Astrocyte (in vitro differentiated cells and primary cell): ENCODE measurements around the gene C1QB. TPM values are rescaled to one million over a fixed set of nuclear protein-coding genes. Genes with fewer than 3 reads are reported as not detected.

Source experiments
- DNase-seq: peaks from one replicate; pipeline ENCODE4 v3.0.0-alpha.2; 2010; ENCODE audit warnings: low read depth
- FAIRE-seq: peaks from 2 replicates; lab custom pipeline; 2011; peaks lifted over from hg19 to GRCh38; lab: Jason Lieb, UNC
- H2AFZ ChIP-seq: 2 replicates; pipeline ENCODE4 v1.6.0; 2012; ENCODE audit warnings: low read depth, low read length, inconsistent platforms
- H3K27ac ChIP-seq: 2 replicates; pipeline ENCODE4 v1.5.1; 2011; ENCODE audit warnings: low read depth, low read length, inconsistent platforms
- H3K27me3 ChIP-seq: 2 replicates; pipeline ENCODE4 v1.6.0; 2011; ENCODE audit warnings: low read length, inconsistent platforms; ENCODE audit not compliant: insufficient read depth
- H3K36me3 ChIP-seq: 2 replicates; pipeline ENCODE4 v1.5.1; 2011; ENCODE audit warnings: low read length, inconsistent platforms; ENCODE audit not compliant: insufficient read depth
- H3K4me1 ChIP-seq: 2 replicates; pipeline ENCODE4 v1.5.1; 2011; ENCODE audit warnings: low read length, inconsistent platforms; ENCODE audit not compliant: insufficient read depth
- H3K4me2 ChIP-seq: 2 replicates; pipeline ENCODE4 v1.6.0; 2012; ENCODE audit warnings: low read length, inconsistent platforms
- H3K4me3 ChIP-seq: 2 replicates; pipeline ENCODE4 v1.5.1; 2011; ENCODE audit warnings: low read depth, mild to moderate bottlenecking, low read length, inconsistent platforms; ENCODE audit not compliant: insufficient read depth
- H3K79me2 ChIP-seq: 2 replicates; pipeline ENCODE4 v1.6.0; 2012; ENCODE audit warnings: mild to moderate bottlenecking, low read length, inconsistent platforms; ENCODE audit not compliant: insufficient read depth
- H3K9ac ChIP-seq: 2 replicates; pipeline ENCODE4 v1.6.0; 2012; ENCODE audit warnings: mild to moderate bottlenecking, low read length, inconsistent platforms
- H3K9me3 ChIP-seq: 2 replicates; pipeline ENCODE4 v1.5.1; 2012; ENCODE audit warnings: low read depth, mild to moderate bottlenecking, low read length, inconsistent platforms; ENCODE audit not compliant: insufficient read depth
- H4K20me1 ChIP-seq: 2 replicates; pipeline ENCODE4 v1.6.0; 2012; ENCODE audit warnings: low read length, inconsistent platforms; ENCODE audit not compliant: insufficient read depth
- H3K27ac Mint-ChIP-seq: one replicate; pipeline ENCODE4 v1.8.0; 2021; ENCODE audit warnings: mild to moderate bottlenecking, mixed read lengths; ENCODE audit not compliant: unreplicated experiment
- H3K27me3 Mint-ChIP-seq: one replicate; pipeline ENCODE4 v1.8.0; 2021; ENCODE audit warnings: low read depth, mixed read lengths; ENCODE audit not compliant: unreplicated experiment
- H3K36me3 Mint-ChIP-seq: one replicate; pipeline ENCODE4 v1.8.0; 2021; ENCODE audit warnings: low read depth, mixed read lengths; ENCODE audit not compliant: unreplicated experiment
- H3K4me1 Mint-ChIP-seq: one replicate; pipeline ENCODE4 v1.8.0; 2021; ENCODE audit warnings: low read depth, mixed read lengths; ENCODE audit not compliant: unreplicated experiment
- H3K4me3 Mint-ChIP-seq: one replicate; pipeline ENCODE4 v1.8.0; 2021; ENCODE audit warnings: mild to moderate bottlenecking, moderate library complexity, mixed read lengths; ENCODE audit not compliant: unreplicated experiment
- H3K9me3 Mint-ChIP-seq: one replicate; pipeline ENCODE4 v1.8.0; 2021; ENCODE audit warnings: mild to moderate bottlenecking, mixed read lengths; ENCODE audit not compliant: unreplicated experiment
- CTCF ChIP-seq: IDR thresholded peaks from 2 replicates; pipeline ENCODE4 v1.5.1; 2011; ENCODE audit warnings: low read depth, mild to moderate bottlenecking, inconsistent platforms, low read length, moderate library complexity; ENCODE audit not compliant: insufficient read depth
- EZH2 ChIP-seq: IDR thresholded peaks from 2 replicates; pipeline ENCODE4 v1.6.1; 2012; ENCODE audit warnings: mild to moderate bottlenecking, low read length, inconsistent platforms; ENCODE audit not compliant: insufficient read depth
- total RNA-seq: library from RNA; stranded (reverse); gene quantifications from 2 replicates; pipeline ENCODE4 v1.2.1, GENCODE V29; 2021

The C1QB gene
- total RNA-seq, 1 donor from 2014 or later = not detected

DNA sequence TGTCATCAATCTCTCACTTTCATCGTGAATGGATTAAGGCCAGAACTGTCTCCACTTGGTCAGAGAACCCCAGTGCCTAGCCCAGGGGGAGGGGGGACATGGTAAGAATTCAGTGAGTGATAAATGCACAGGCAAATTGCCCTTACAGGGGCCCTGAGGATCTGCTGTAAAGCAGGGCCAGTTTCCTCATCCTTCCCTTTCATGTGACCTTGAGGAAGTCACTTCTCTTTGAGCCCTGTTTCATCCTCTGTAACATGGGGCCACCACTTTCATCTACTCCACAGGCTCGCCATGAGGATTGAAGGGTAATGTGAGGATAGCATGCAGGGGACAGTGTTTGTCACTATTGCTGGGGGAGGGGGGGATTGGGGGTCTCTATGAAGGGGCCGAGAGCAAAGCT is 44.7 kb upstream of the C1QB start:
- peaks cover 26% of the 10 kb centered on the region for H3K27me3 ChIP-seq
- H2AFZ ChIP-seq = no peak overlapping the region
- no peak overlapping the region for H3K9ac ChIP-seq
- Mint-ChIP-seq H3K36me3 (no peaks in the 10 kb centered on the region), H3K4me3 (no peak overlapping the region), H3K27me3 (peaks cover 90% of the 10 kb centered on the region), H3K9me3 (peaks cover 2% of the 10 kb centered on the region), H3K27ac (no peak overlapping the region), H3K4me1 (no peaks in the 10 kb centered on the region)
- H3K4me2 ChIP-seq = no peak overlapping the region
- DNase-seq (no peak), FAIRE-seq (no peak)
- H4K20me1 ChIP-seq = peaks cover 4% of the 10 kb centered on the region
- H3K27ac ChIP-seq = no peak overlapping the region
- H3K4me1 ChIP-seq = no peaks in the 10 kb centered on the region
- no peaks in the 10 kb centered on the region for H3K9me3 ChIP-seq
- no peak overlapping the region for H3K4me3 ChIP-seq
- no peaks in the 10 kb centered on the region for H3K36me3 ChIP-seq
- H3K79me2 ChIP-seq = no peaks in the 10 kb centered on the region
- TF ChIP-seq EZH2 (no peak), CTCF (no peak)

- Mint-ChIP-seq H3K27me3 (peaks cover 85% of the 10 kb centered on the region), H3K4me1 (no peaks in the 10 kb centered on the region), H3K9me3 (peaks cover 2% of the 10 kb centered on the region), H3K27ac (no peak overlapping the region), H3K36me3 (no peaks in the 10 kb centered on the region), H3K4me3 (no peak overlapping the region)
- H3K4me3 ChIP-seq = no peak overlapping the region
- H3K9me3 ChIP-seq = no peaks in the 10 kb centered on the region
- DNase-seq = no peak
- H3K27me3 ChIP-seq = peaks cover 25% of the 10 kb centered on the region
- H3K4me1 ChIP-seq = no peaks in the 10 kb centered on the region
- H3K79me2 ChIP-seq = no peaks in the 10 kb centered on the region
- H3K36me3 ChIP-seq = no peaks in the 10 kb centered on the region
- no peak overlapping the region for H3K9ac ChIP-seq
- TF ChIP-seq EZH2 (no peak), CTCF (no peak)
- no peak overlapping the region for H3K27ac ChIP-seq
- no peak for FAIRE-seq
- H2AFZ ChIP-seq = no peak overlapping the region
- H3K4me2 ChIP-seq = no peak overlapping the region
- H4K20me1 ChIP-seq = peaks cover 4% of the 10 kb centered on the region
These were observed 43.7 kb upstream of the C1QB start for GRCh38 chr1:22609291-22609690.

DNA sequence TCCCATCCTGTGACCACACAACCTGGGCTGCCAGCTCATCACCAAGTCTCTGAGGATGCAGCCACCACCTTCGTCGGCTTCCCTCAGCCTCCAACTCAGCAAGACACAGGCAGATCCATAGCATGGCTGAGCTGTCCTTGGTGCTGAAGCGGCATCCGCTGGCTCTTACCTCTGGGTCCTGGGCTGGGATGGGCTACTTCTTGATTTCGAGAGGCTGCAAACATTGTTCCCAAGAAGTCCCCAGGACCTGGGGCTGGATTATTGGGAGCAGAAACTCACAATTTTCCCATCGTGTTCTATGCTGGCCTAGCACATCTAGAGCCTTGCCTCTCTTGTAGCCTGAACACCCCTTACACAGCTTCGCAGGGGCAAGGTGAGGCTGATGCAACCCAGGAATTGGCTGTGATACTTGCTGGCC is 41.5 kb upstream of the C1QB start:
- Histone ChIP-seq H3K4me2 (no peak overlapping the region), H3K36me3 (no peaks in the 10 kb centered on the region), H3K79me2 (no peaks in the 10 kb centered on the region), H3K9me3 (no peaks in the 10 kb centered on the region), H3K27ac (no peak overlapping the region), H3K9ac (no peak overlapping the region), H4K20me1 (peaks cover 4% of the 10 kb centered on the region), H3K4me3 (no peak overlapping the region), H2AFZ (no peak overlapping the region), H3K4me1 (no peaks in the 10 kb centered on the region), H3K27me3 (peaks cover 30% of the 10 kb centered on the region)
- H3K27ac Mint-ChIP-seq = no peak overlapping the region
- no peaks in the 10 kb centered on the region for H3K4me1 Mint-ChIP-seq
- peaks cover 85% of the 10 kb centered on the region for H3K27me3 Mint-ChIP-seq
- FAIRE-seq (no peak), DNase-seq (peak; percentile 37)
- H3K36me3 Mint-ChIP-seq = no peaks in the 10 kb centered on the region
- TF ChIP-seq CTCF = no peak
- TF ChIP-seq EZH2 = no peak
- peaks cover 2% of the 10 kb centered on the region for H3K9me3 Mint-ChIP-seq
- no peak overlapping the region for H3K4me3 Mint-ChIP-seq
